HCT116 (cell line): ENCODE data around the gene RNU5D-1. TPM values are rescaled to one million over a fixed set of nuclear protein-coding genes. Genes with fewer than 3 reads are reported as not detected.

Experiments used
- ATAC-seq: fragments of 200-7000 bp; cut with Tn5 transposase; 2 replicates; pipeline ENCODE4 v1.9.1; 2020; ENCODE audit warnings: mild to moderate bottlenecking, moderate library complexity
- BruUV-seq: library from RNA; stranded (reverse); fragments of 400-500 nt; replicated peaks from 2 replicates; lab custom pipeline; 2021; lab: Mats Ljungman, UMichigan
- CTCF ChIA-PET: fragments of 300-600 bp; sonication (Branson Sonifier 250); formaldehyde crosslinking; loops from one replicate; lab custom pipeline; 2021; ENCODE audit warnings: antibody characterized with exemption; lab: Charles Lee
- POLR2A ChIA-PET: fragments of 300-600, 350-600 bp; sonication (Branson Sonifier 250); formaldehyde crosslinking; loops from one replicate; lab custom pipeline; 2021; ENCODE audit warnings: antibody characterized with exemption; lab: Charles Lee
- RAD21 ChIA-PET, 2 experiments: fragments of 300-600 bp; sonication (Branson Sonifier 250); formaldehyde crosslinking; loops; one replicate each; lab custom pipeline; 2023; ENCODE audit warnings: low total read pairs in 2 of 2; ENCODE audit not compliant: uncharacterized antibody in 2 of 2, unreplicated experiment in 2 of 2, low non-redundant PET in 1 of 2; lab: Charles Lee
- DNase-seq: peaks from one replicate; pipeline ENCODE4 v3.0.0-alpha.2; 2010; ENCODE audit warnings: low read depth, low spot score
- H2AFZ ChIP-seq: fragments of 200-600 bp; shearing (Covaris generic), sonication (generic); 2 replicates; pipeline ENCODE4 v1.6.1; 2017; ENCODE audit warnings: low read depth, mixed run types, mixed read lengths, antibody characterized with exemption, low read length; ENCODE audit not compliant: poor library complexity, severe bottlenecking
- H3K27ac ChIP-seq: 2 replicates; pipeline ENCODE4 v1.5.1; 2012; ENCODE audit warnings: low read depth, low read length
- H3K27me3 ChIP-seq: fragments of 200-600 bp; sonication (generic); 2 replicates; pipeline ENCODE4 v1.6.1; 2016; ENCODE audit warnings: mixed run types, low read length, mixed read lengths; ENCODE audit not compliant: insufficient read depth
- H3K36me3 ChIP-seq, 2 experiments: fragments of 200-500 bp in 1 of 2; fragments of 200-600 bp in 1 of 2; sonication (Bioruptor generic) in 1 of 2; sonication (generic) in 1 of 2; 2 replicates each; pipeline versions ENCODE4 v1.5.1 to v1.6.1; 2014 to 2016; ENCODE audit warnings: low read length in 2 of 2, inconsistent platforms in 1 of 2, mixed read lengths in 1 of 2, mixed run types in 1 of 2; ENCODE audit not compliant: insufficient read depth in 2 of 2, control insufficient read depth in 1 of 2
- H3K4me1 ChIP-seq, 2 experiments: fragments of 200-600 bp in 1 of 2; sonication (generic) in 1 of 2; 2 replicates each; pipeline versions ENCODE4 v1.5.1 to v1.6.1; 2012 to 2017; ENCODE audit warnings: low read length in 2 of 2, inconsistent platforms in 1 of 2, mild to moderate bottlenecking in 1 of 2, mixed read lengths in 1 of 2, mixed run types in 1 of 2, moderate library complexity in 1 of 2; ENCODE audit not compliant: insufficient read depth in 2 of 2, control insufficient read depth in 1 of 2
- H3K4me2 ChIP-seq: fragments of 200-600 bp; sonication (generic); 2 replicates; pipeline ENCODE4 v1.6.1; 2017; ENCODE audit warnings: mixed run types, low read length, mixed read lengths
- H3K4me3 ChIP-seq, 2 experiments: fragments of 200-600 bp in 1 of 2; sonication (generic) in 1 of 2; replicated peaks in 1 of 2; 2 replicates each; pipeline ENCODE4 v1.5.1; 2011 to 2016; ENCODE audit warnings: low read length in 2 of 2, control low read depth in 1 of 2, low read depth in 1 of 2, mild to moderate bottlenecking in 1 of 2, mixed read lengths in 1 of 2, mixed run types in 1 of 2
- H3K79me2 ChIP-seq: fragments of 200-600 bp; sonication (generic); 2 replicates; pipeline ENCODE4 v1.6.1; 2017; ENCODE audit warnings: mild to moderate bottlenecking, mixed run types, low read length, moderate library complexity, mixed read lengths; ENCODE audit not compliant: insufficient read depth
- H3K9ac ChIP-seq: fragments of 200-600 bp; sonication (generic); 2 replicates; pipeline ENCODE4 v1.6.1; 2016; ENCODE audit warnings: low read length, mixed read lengths
- H3K9me2 ChIP-seq: fragments of 200-600 bp; sonication (generic), shearing (Covaris generic); 2 replicates; pipeline ENCODE4 v1.6.1; 2017; ENCODE audit warnings: mixed run types, mild to moderate bottlenecking, moderate library complexity; ENCODE audit not compliant: insufficient read depth
- H3K9me3 ChIP-seq, 2 experiments: fragments of 200-500 bp in 1 of 2; fragments of 200-600 bp in 1 of 2; sonication (Bioruptor generic) in 1 of 2; sonication (generic) in 1 of 2; 2 replicates each; pipeline ENCODE4 v1.6.1; 2014 to 2017; ENCODE audit warnings: low read length in 2 of 2, mixed read lengths in 2 of 2, inconsistent platforms in 1 of 2, low read depth in 1 of 2, mild to moderate bottlenecking in 1 of 2, mixed run types in 1 of 2, moderate library complexity in 1 of 2; ENCODE audit not compliant: control insufficient read depth in 1 of 2, insufficient read depth in 1 of 2
- H4K20me1 ChIP-seq: fragments of 200-600 bp; sonication (generic), shearing (Covaris generic); 2 replicates; pipeline ENCODE4 v1.6.1; 2017; ENCODE audit warnings: mixed run types, mild to moderate bottlenecking, moderate library complexity; ENCODE audit not compliant: insufficient read depth
- CEBPB ChIP-seq: IDR thresholded peaks from 2 replicates; pipeline ENCODE4 v1.6.1; 2012; ENCODE audit warnings: low read depth
- FOSL1 ChIP-seq: IDR thresholded peaks from 2 replicates; pipeline ENCODE4 v1.6.1; 2012; ENCODE audit warnings: low read depth
- POLR2AphosphoS5 ChIP-seq: IDR thresholded peaks from 2 replicates; pipeline ENCODE4 v1.6.1; 2011; ENCODE audit warnings: mild to moderate bottlenecking, low read depth, low read length, moderate library complexity
- RAD21 ChIP-seq: IDR thresholded peaks from 2 replicates; pipeline ENCODE4 v1.6.1; 2012; ENCODE audit warnings: low read depth, mild to moderate bottlenecking
- REST ChIP-seq: IDR thresholded peaks from 2 replicates; pipeline ENCODE4 v1.6.1; 2012; ENCODE audit warnings: low read depth
- SP1 ChIP-seq: IDR thresholded peaks from 2 replicates; pipeline ENCODE4 v1.6.1; 2012; ENCODE audit warnings: low read depth
- TCF7L2 ChIP-seq: IDR thresholded peaks from 2 replicates; pipeline ENCODE4 v1.7.0; 2011; ENCODE audit warnings: borderline replicate concordance, inconsistent platforms; ENCODE audit not compliant: insufficient read depth, insufficient read length; ENCODE audit errors: extremely low read depth
- ZFX ChIP-seq: fragments of 450-650 bp; IDR thresholded peaks from 2 replicates; pipeline ENCODE4 v1.6.1; 2017
- ZNF274 ChIP-seq: fragments of 200-500 bp; sonication (Bioruptor generic); IDR thresholded peaks from 2 replicates; pipeline ENCODE4 v1.6.1; 2014; ENCODE audit warnings: mild to moderate bottlenecking, low read depth, low read length, inconsistent platforms
- intact Hi-C: fragments of 100-400 bp; cut with micrococcal nuclease; formaldehyde crosslinking; loops from 2 replicates; pipeline ENCODE4 v1.10.0; 2022
- total RNA-seq: library from RNA; stranded (reverse); gene quantifications from one replicate; pipeline ENCODE4 v1.2.1, GENCODE V29; 2021; ENCODE audit not compliant: unreplicated experiment

The RNU5D-1 gene
- total RNA-seq, 1 experiment from 2014 or later = not detected

GRCh38 chr1:44777547-44777946 is 46.6 kb upstream of the RNU5D-1 start:
- ATAC-seq = no peak
- no peak for DNase-seq
- no TSS peak for BruUV-seq
- ChIA-PET POLR2A (interaction anchor here (1.0 kb wide), 1 partner anchor 11 kb away, joined by 4 read pairs; no protein-coding TSS in a partner anchor), CTCF (no interaction called here), RAD21 (no interaction called here)
- Histone ChIP-seq H3K4me2 (peak overlapping the region; percentile 99), H3K4me1 (peaks cover 10 to 24% of the 10 kb centered on the region in 2 experiments), H4K20me1 (peaks cover 18% of the 10 kb centered on the region; the same call in 1 of the 2 replicates), H3K36me3 (peaks cover 28 to 49% of the 10 kb centered on the region in 2 experiments), H3K9me3 (no peaks in the 10 kb centered on the region), H3K4me3 (peak overlapping the region; percentile 92 to 99), H3K79me2 (peaks cover 43% of the 10 kb centered on the region), H3K27me3 (no peaks in the 10 kb centered on the region), H2AFZ (no peak overlapping the region), H3K9ac (peak overlapping the region; percentile 100), H3K27ac (peak overlapping the region; percentile 86), H3K9me2 (no peaks in the 10 kb centered on the region)
- intact Hi-C loops = no loop called here
- TF ChIP-seq SP1 (no peak), CEBPB (no peak), POLR2AphosphoS5 (no peak), ZFX (no peak), FOSL1 (no peak), REST (no peak), ZNF274 (no peak), RAD21 (no peak), TCF7L2 (no peak)
